Loucy (cell line): ENCODE data around the gene ESR1.

Experiments
- EZH2phosphoT487 ChIP-seq: fragments of 200-600 bp; IDR thresholded peaks from 2 replicates; pipeline ENCODE4 v1.6.1; 2018; ENCODE audit warnings: antibody characterized with exemption, mild to moderate bottlenecking, moderate library complexity, borderline replicate concordance
- TF ChIP-seq, protein P1 (sequence below): fragments of 200-600 bp; sonication (generic); conservative IDR thresholded peaks from 2 replicates; pipeline ENCODE4 v1.5.1; 2014; ENCODE audit warnings: mild to moderate bottlenecking, antibody characterized with exemption, low read length

DNA sequence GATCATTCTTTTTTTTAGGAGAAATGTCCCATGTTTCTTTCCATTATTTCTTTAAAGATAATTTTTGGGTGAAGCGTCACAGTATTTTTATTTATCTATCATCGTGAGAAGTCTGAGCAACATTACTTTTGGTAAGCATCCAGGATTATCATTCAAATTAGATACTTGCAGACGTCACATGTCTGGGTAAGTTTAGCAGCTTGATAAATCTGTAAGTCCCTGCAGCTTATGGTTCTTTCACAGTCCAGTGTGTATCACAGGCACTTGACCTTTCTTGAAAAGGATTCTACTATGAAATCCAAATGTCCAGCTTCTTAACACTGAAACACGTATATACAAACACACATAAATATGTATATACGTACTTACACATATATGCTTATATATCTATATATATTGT lies 359.4 kb downstream of the ESR1 start:
- TF ChIP-seq, protein P1, sequence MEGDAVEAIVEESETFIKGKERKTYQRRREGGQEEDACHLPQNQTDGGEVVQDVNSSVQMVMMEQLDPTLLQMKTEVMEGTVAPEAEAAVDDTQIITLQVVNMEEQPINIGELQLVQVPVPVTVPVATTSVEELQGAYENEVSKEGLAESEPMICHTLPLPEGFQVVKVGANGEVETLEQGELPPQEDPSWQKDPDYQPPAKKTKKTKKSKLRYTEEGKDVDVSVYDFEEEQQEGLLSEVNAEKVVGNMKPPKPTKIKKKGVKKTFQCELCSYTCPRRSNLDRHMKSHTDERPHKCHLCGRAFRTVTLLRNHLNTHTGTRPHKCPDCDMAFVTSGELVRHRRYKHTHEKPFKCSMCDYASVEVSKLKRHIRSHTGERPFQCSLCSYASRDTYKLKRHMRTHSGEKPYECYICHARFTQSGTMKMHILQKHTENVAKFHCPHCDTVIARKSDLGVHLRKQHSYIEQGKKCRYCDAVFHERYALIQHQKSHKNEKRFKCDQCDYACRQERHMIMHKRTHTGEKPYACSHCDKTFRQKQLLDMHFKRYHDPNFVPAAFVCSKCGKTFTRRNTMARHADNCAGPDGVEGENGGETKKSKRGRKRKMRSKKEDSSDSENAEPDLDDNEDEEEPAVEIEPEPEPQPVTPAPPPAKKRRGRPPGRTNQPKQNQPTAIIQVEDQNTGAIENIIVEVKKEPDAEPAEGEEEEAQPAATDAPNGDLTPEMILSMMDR = no peak
- no peak for TF ChIP-seq EZH2phosphoT487
